H9 (cell line): ENCODE results near the gene TMCC3. TPM values are rescaled to one million over a fixed set of nuclear protein-coding genes. Genes with fewer than 3 reads are reported as not detected.

Source experiments
- DNase-seq: peaks from one replicate; pipeline ENCODE4 v3.0.0-alpha.2; 2017
- H2AFZ ChIP-seq: one replicate; pipeline ENCODE4 v1.6.1; 2013; ENCODE audit warnings: mild to moderate bottlenecking, low read length, control low read depth, moderate library complexity
- H2AK5ac ChIP-seq: 2 replicates; pipeline ENCODE4 v1.6.1; 2013; ENCODE audit warnings: low read length, control low read depth, mixed read lengths; ENCODE audit not compliant: insufficient read length
- H2BK120ac ChIP-seq: one replicate; pipeline ENCODE4 v1.6.1; 2013; ENCODE audit warnings: low read depth, mild to moderate bottlenecking, low read length, control low read depth, inconsistent platforms; ENCODE audit not compliant: poor library complexity, severe bottlenecking
- H2BK12ac ChIP-seq: 2 replicates; pipeline ENCODE4 v1.6.1; 2013; ENCODE audit warnings: low read length, control low read depth, mixed read lengths, low read depth; ENCODE audit not compliant: insufficient read length
- H2BK15ac ChIP-seq: 2 replicates; pipeline ENCODE4 v1.6.1; 2013; ENCODE audit warnings: low read depth, low read length, control low read depth
- H2BK20ac ChIP-seq: one replicate; pipeline ENCODE4 v1.6.1; 2013; ENCODE audit warnings: low read depth, mild to moderate bottlenecking, low read length, control low read depth, inconsistent platforms; ENCODE audit not compliant: poor library complexity, severe bottlenecking
- H2BK5ac ChIP-seq: 2 replicates; pipeline ENCODE4 v1.6.1; 2013; ENCODE audit warnings: low read length, control low read depth, mixed read lengths; ENCODE audit not compliant: insufficient read length
- H3K14ac ChIP-seq: 2 replicates; pipeline ENCODE4 v1.6.1; 2013; ENCODE audit warnings: low read length, control low read depth; ENCODE audit not compliant: insufficient read depth
- H3K18ac ChIP-seq: 2 replicates; pipeline ENCODE4 v1.6.1; 2013; ENCODE audit warnings: low read depth, mild to moderate bottlenecking, mixed read lengths, low read length, control low read depth; ENCODE audit not compliant: insufficient read length
- H3K23ac ChIP-seq: 2 replicates; pipeline ENCODE4 v1.6.1; 2013; ENCODE audit warnings: low read length, control low read depth, mixed read lengths, low read depth; ENCODE audit not compliant: insufficient read length
- H3K23me2 ChIP-seq: 2 replicates; pipeline ENCODE4 v1.6.1; 2013; ENCODE audit warnings: low read depth, mild to moderate bottlenecking, mixed read lengths, low read length, control low read depth; ENCODE audit not compliant: insufficient read length, poor library complexity, severe bottlenecking
- H3K27ac ChIP-seq: 2 replicates; pipeline ENCODE4 v1.5.1; 2013; ENCODE audit warnings: low read length, control low read depth, mixed read lengths, low read depth; ENCODE audit not compliant: insufficient read length
- H3K27me3 ChIP-seq: 2 replicates; pipeline ENCODE4 v1.6.1; 2013; ENCODE audit warnings: low read length, control low read depth, inconsistent platforms; ENCODE audit not compliant: insufficient read depth
- H3K4ac ChIP-seq: 2 replicates; pipeline ENCODE4 v1.6.1; 2013; ENCODE audit warnings: low read depth, mild to moderate bottlenecking, control low read depth, inconsistent platforms, low read length, moderate library complexity
- H3K4me1 ChIP-seq: 2 replicates; pipeline ENCODE4 v1.6.1; 2013; ENCODE audit warnings: low read length, control low read depth, inconsistent platforms; ENCODE audit not compliant: insufficient read depth
- H3K4me2 ChIP-seq: 2 replicates; pipeline ENCODE4 v1.6.1; 2013; ENCODE audit warnings: low read length, control low read depth, mixed read lengths; ENCODE audit not compliant: insufficient read length, insufficient read depth
- H3K56ac ChIP-seq: 2 replicates; pipeline ENCODE4 v1.6.1; 2013; ENCODE audit warnings: low read depth, mild to moderate bottlenecking, mixed read lengths, low read length, control low read depth; ENCODE audit not compliant: insufficient read length
- H3K79me1 ChIP-seq: 2 replicates; pipeline ENCODE4 v1.6.1; 2013; ENCODE audit warnings: low read depth, mild to moderate bottlenecking, moderate library complexity, low read length, control low read depth, inconsistent platforms; ENCODE audit not compliant: insufficient read depth, poor library complexity, severe bottlenecking
- H3K79me2 ChIP-seq: 2 replicates; pipeline ENCODE4 v1.6.1; 2013; ENCODE audit warnings: low read length, control low read depth, inconsistent platforms; ENCODE audit not compliant: insufficient read depth
- H3K9ac ChIP-seq: 2 replicates; pipeline ENCODE4 v1.6.1; 2013; ENCODE audit warnings: low read length, control low read depth, mixed read lengths; ENCODE audit not compliant: insufficient read length; ENCODE audit errors: extremely low read depth
- H3K9me3 ChIP-seq: one replicate; pipeline ENCODE4 v1.6.1; 2013; ENCODE audit warnings: low read depth, low read length, inconsistent platforms; ENCODE audit not compliant: control insufficient read depth
- H3T11ph ChIP-seq: one replicate; pipeline ENCODE4 v1.6.1; 2013; ENCODE audit warnings: mild to moderate bottlenecking, low read length, control low read depth, inconsistent platforms
- H4K20me1 ChIP-seq: one replicate; pipeline ENCODE4 v1.6.1; 2013; ENCODE audit not compliant: control insufficient read depth, insufficient read length, insufficient read depth
- H4K5ac ChIP-seq: 2 replicates; pipeline ENCODE4 v1.6.1; 2013; ENCODE audit warnings: low read depth, mild to moderate bottlenecking, mixed read lengths, low read length, control low read depth; ENCODE audit not compliant: insufficient read length
- H4K8ac ChIP-seq: replicated peaks from 2 replicates; pipeline ENCODE4 v1.6.1; 2013; ENCODE audit warnings: low read length, control low read depth, mixed read lengths, low read depth; ENCODE audit not compliant: insufficient read length
- H4K91ac ChIP-seq: 2 replicates; pipeline ENCODE4 v1.6.1; 2013; ENCODE audit warnings: low read depth, mild to moderate bottlenecking, moderate library complexity, mixed read lengths, low read length, control low read depth; ENCODE audit not compliant: insufficient read length
- H3K27ac Mint-ChIP-seq, 3 experiments: 2 replicates in 2 of 3; 3 replicates in 1 of 3; pipeline ENCODE4 v1.8.0; 2020 to 2021; ENCODE audit warnings: mixed read lengths in 3 of 3, mild to moderate bottlenecking in 1 of 3, moderate library complexity in 1 of 3
- H3K27me3 Mint-ChIP-seq: 2 replicates; pipeline ENCODE4 v1.8.0; 2021; ENCODE audit warnings: low read depth, mild to moderate bottlenecking, moderate library complexity, mixed read lengths
- H3K36me3 Mint-ChIP-seq, 3 experiments: 2 replicates in 2 of 3; 3 replicates in 1 of 3; pipeline ENCODE4 v1.8.0; 2020 to 2021; ENCODE audit warnings: low read depth in 3 of 3, mixed read lengths in 3 of 3; ENCODE audit not compliant: insufficient read depth in 1 of 3
- H3K4me1 Mint-ChIP-seq, 2 experiments: 2 replicates each; pipeline ENCODE4 v1.8.0; 2020; ENCODE audit warnings: mixed read lengths in 2 of 2
- H3K4me3 Mint-ChIP-seq, 2 experiments: 2 replicates in 1 of 2; 3 replicates in 1 of 2; pipeline ENCODE4 v1.8.0; 2020 to 2021; ENCODE audit warnings: mild to moderate bottlenecking in 2 of 2, mixed read lengths in 2 of 2, moderate library complexity in 1 of 2
- H3K9me3 Mint-ChIP-seq, 2 experiments: 2 replicates in 1 of 2; 3 replicates in 1 of 2; pipeline ENCODE4 v1.8.0; 2020; ENCODE audit warnings: mild to moderate bottlenecking in 2 of 2, mixed read lengths in 2 of 2, moderate library complexity in 1 of 2
- WGBS: extraction: QIAGEN DNeasy Blood & Tissue Kit; methylation state at CpG from one replicate; pipeline ENCODE4 v1.1.7; 2013; ENCODE audit warnings: missing lambda C conversion rate, low lambda C conversion rate, mixed read lengths; ENCODE audit not compliant: insufficient read length; ENCODE audit errors: extremely low coverage; 5-methylcytosine and 5-hydroxymethylcytosine counted together
- total RNA-seq: library from RNA; stranded (reverse); gene quantifications from 2 replicates; pipeline ENCODE4 v1.2.1, GENCODE V29; 2021
- TF ChIP-seq, protein P1 (sequence below): fragments of 200-600 bp; sonication (generic); conservative IDR thresholded peaks from 3 replicates; pipeline ENCODE4 v1.8.0; 2021; ENCODE audit warnings: antibody characterized with exemption, mild to moderate bottlenecking

The TMCC3 gene
- total RNA-seq, 1 experiment from 2014 or later: 0.87 TPM

DNA sequence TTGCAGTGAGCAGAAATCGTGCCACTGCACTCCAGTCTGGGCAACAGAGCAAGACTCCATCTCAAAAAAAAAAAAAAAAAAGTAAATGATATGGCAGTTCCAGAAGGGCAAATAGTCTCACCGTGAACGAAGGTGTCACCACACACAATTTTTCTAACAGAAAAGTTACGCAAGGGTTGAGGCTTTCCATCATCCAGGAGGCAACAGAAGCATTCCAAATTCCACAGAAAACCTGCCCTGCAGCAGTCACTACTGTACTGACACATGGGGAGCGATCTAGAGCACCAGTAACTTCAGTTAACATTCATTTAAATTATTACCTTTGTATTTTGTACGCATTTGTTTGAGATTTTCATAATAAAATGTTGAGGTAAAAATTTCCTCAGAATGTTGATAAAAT, 24.8 kb downstream of the TMCC3 start:
- no peak overlapping the region for H2BK12ac ChIP-seq
- H4K8ac ChIP-seq: no peak overlapping the region
- H3T11ph ChIP-seq: no peak overlapping the region
- no peaks in the 10 kb centered on the region for H3K9me3 ChIP-seq
- no peak overlapping the region for H3K56ac ChIP-seq
- no peak overlapping the region for H4K5ac ChIP-seq
- no peak overlapping the region for H2AFZ ChIP-seq
- H3K4me2 ChIP-seq: no peak overlapping the region
- Mint-ChIP-seq H3K27ac (no peak overlapping the region), H3K4me1 (no peaks in the 10 kb centered on the region), H3K27me3 (peaks cover 1% of the 10 kb centered on the region; the same call in 1 of the 2 replicates), H3K4me3 (no peak overlapping the region), H3K9me3 (peaks cover 6 to 7% of the 10 kb centered on the region in 2 experiments; a peak in 3 of 5 replicates), H3K36me3 (peaks cover 0 to 6% (median 0%) of the 10 kb centered on the region in 3 experiments; a peak in 4 of 7 replicates)
- H3K18ac ChIP-seq: no peak overlapping the region
- TF ChIP-seq, protein P1, sequence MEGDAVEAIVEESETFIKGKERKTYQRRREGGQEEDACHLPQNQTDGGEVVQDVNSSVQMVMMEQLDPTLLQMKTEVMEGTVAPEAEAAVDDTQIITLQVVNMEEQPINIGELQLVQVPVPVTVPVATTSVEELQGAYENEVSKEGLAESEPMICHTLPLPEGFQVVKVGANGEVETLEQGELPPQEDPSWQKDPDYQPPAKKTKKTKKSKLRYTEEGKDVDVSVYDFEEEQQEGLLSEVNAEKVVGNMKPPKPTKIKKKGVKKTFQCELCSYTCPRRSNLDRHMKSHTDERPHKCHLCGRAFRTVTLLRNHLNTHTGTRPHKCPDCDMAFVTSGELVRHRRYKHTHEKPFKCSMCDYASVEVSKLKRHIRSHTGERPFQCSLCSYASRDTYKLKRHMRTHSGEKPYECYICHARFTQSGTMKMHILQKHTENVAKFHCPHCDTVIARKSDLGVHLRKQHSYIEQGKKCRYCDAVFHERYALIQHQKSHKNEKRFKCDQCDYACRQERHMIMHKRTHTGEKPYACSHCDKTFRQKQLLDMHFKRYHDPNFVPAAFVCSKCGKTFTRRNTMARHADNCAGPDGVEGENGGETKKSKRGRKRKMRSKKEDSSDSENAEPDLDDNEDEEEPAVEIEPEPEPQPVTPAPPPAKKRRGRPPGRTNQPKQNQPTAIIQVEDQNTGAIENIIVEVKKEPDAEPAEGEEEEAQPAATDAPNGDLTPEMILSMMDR: no peak
- H3K23ac ChIP-seq: no peak overlapping the region
- no peak overlapping the region for H3K4ac ChIP-seq
- no peaks in the 10 kb centered on the region for H3K79me1 ChIP-seq
- no peak overlapping the region for H2BK120ac ChIP-seq
- H3K4me1 ChIP-seq: no peaks in the 10 kb centered on the region
- H3K27me3 ChIP-seq: no peaks in the 10 kb centered on the region
- no peak overlapping the region for H3K9ac ChIP-seq
- H3K79me2 ChIP-seq: no peaks in the 10 kb centered on the region
- no peaks in the 10 kb centered on the region for H4K20me1 ChIP-seq
- WGBS: no CpG with 5 or more reads among the region's 6 CpGs
- DNase-seq: no peak
- no peak overlapping the region for H3K27ac ChIP-seq
- H3K23me2 ChIP-seq: no peaks in the 10 kb centered on the region
- no peak overlapping the region for H2AK5ac ChIP-seq
- no peak overlapping the region for H3K14ac ChIP-seq
- H2BK5ac ChIP-seq: no peak overlapping the region
- no peak overlapping the region for H4K91ac ChIP-seq
- no peak overlapping the region for H2BK20ac ChIP-seq
- no peak overlapping the region for H2BK15ac ChIP-seq
